Stimulated activated CD8-positive, alpha-beta memory T cell treated with anti-CD3 and anti-CD28 coated beads, Interleukin-7, amount 100 ng/mL, for 1 hour (primary cell): ENCODE data around the gene OSTN.

Source experiments
- DNase-seq, 2 donors: peaks; one replicate each; pipeline ENCODE4 v3.0.0-alpha.2; 2020; ENCODE audit warnings: low read depth in 2 of 2

OSTN gene

GRCh38 chr3:191313296-191313695 is 114.3 kb downstream of the OSTN start:
- DNase-seq: no peak

DNA sequence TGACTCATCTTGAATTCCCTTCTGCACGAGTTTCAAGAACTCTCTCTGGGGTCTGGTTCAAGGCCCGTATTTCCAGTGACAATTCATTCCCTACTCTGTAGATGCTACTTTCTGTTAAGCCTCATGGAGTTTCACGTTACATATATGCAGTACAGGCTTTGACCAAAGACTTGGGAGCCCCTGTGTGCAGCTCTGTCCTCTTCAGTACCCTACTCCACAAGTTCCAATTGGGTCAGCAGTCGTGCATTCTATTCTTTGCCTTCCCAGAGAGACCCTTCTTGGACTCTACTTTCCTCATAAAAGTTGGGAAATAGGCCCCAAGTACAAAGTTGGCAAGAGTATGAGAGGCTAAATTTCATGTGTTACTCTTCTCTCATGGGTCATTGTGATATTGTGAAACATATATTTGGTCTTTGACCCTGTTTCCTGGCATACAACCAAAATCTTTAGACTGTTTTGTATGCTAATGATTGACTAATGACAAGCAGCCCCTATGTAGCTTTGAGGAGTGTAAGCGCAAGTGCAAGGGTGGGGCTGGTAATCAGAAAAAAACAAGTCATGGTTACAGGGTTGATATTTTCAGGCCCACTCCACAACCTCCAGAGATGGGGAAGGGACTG is 115.2 kb downstream of the OSTN start:
- no peak for DNase-seq
